MCF 10A (cell line): ENCODE results near the gene MOGAT3. TPM values are rescaled to one million over a fixed set of nuclear protein-coding genes. Genes with fewer than 3 reads are reported as not detected.
A peak's percentile ranks its signal among the peaks of the same experiment; 100 is the strongest.

Experiments used
- BruUV-seq: library from RNA; stranded (reverse); fragments of 400-500 nt; replicated peaks from 2 replicates; lab custom pipeline; 2021; lab: Mats Ljungman, UMichigan
- CTCF ChIA-PET: fragments of 300-600 bp; sonication (Branson Sonifier 250); formaldehyde crosslinking; extraction: SDS; loops from one replicate; lab custom pipeline; 2021; ENCODE audit warnings: antibody characterized with exemption, inconsistent platforms; lab: Yijun Ruan, JAX
- POLR2A ChIA-PET: fragments of 300-600, 350-650 bp; sonication (Branson Sonifier 250); formaldehyde crosslinking; extraction: SDS; loops from one replicate; lab custom pipeline; 2020; ENCODE audit warnings: antibody characterized with exemption, inconsistent platforms; lab: Yijun Ruan, JAX
- DNase-seq: peaks from one replicate; pipeline ENCODE4 v3.0.0-alpha.2; 2018; ENCODE audit not compliant: unreplicated experiment
- H3K27ac Mint-ChIP-seq: one replicate; pipeline ENCODE4 v1.8.0; 2022; ENCODE audit warnings: mild to moderate bottlenecking, low read depth, mixed read lengths; ENCODE audit not compliant: unreplicated experiment
- H3K27me3 Mint-ChIP-seq: one replicate; pipeline ENCODE4 v1.8.0; 2022; ENCODE audit warnings: mixed read lengths; ENCODE audit not compliant: insufficient read depth, unreplicated experiment
- H3K36me3 Mint-ChIP-seq: one replicate; pipeline ENCODE4 v1.8.0; 2022; ENCODE audit warnings: mild to moderate bottlenecking, moderate library complexity, mixed read lengths; ENCODE audit not compliant: insufficient read depth, unreplicated experiment
- H3K4me1 Mint-ChIP-seq: one replicate; pipeline ENCODE4 v1.8.0; 2022; ENCODE audit warnings: mixed read lengths; ENCODE audit not compliant: insufficient read depth, unreplicated experiment
- H3K4me3 Mint-ChIP-seq: one replicate; pipeline ENCODE4 v1.8.0; 2022; ENCODE audit warnings: mild to moderate bottlenecking, moderate library complexity, mixed read lengths; ENCODE audit not compliant: unreplicated experiment
- H3K9me3 Mint-ChIP-seq: one replicate; pipeline ENCODE4 v1.8.0; 2022; ENCODE audit warnings: mixed read lengths; ENCODE audit not compliant: unreplicated experiment
- CTCF ChIP-seq: fragments of 200-600 bp; IDR thresholded peaks from one replicate; pipeline ENCODE4 v1.8.0; 2022; ENCODE audit warnings: antibody characterized with exemption, mild to moderate bottlenecking; ENCODE audit not compliant: unreplicated experiment
- intact Hi-C: fragments of 100-400 bp; cut with micrococcal nuclease; formaldehyde crosslinking; loops from 2 replicates; pipeline ENCODE4 v1.14.1; 2022
- total RNA-seq: library from RNA; stranded (reverse); gene quantifications from 2 replicates; pipeline ENCODE4 v1.2.3, GENCODE V29; 2022

Gene MOGAT3
- total RNA-seq, 1 experiment from 2014 or later, result not detected

DNA sequence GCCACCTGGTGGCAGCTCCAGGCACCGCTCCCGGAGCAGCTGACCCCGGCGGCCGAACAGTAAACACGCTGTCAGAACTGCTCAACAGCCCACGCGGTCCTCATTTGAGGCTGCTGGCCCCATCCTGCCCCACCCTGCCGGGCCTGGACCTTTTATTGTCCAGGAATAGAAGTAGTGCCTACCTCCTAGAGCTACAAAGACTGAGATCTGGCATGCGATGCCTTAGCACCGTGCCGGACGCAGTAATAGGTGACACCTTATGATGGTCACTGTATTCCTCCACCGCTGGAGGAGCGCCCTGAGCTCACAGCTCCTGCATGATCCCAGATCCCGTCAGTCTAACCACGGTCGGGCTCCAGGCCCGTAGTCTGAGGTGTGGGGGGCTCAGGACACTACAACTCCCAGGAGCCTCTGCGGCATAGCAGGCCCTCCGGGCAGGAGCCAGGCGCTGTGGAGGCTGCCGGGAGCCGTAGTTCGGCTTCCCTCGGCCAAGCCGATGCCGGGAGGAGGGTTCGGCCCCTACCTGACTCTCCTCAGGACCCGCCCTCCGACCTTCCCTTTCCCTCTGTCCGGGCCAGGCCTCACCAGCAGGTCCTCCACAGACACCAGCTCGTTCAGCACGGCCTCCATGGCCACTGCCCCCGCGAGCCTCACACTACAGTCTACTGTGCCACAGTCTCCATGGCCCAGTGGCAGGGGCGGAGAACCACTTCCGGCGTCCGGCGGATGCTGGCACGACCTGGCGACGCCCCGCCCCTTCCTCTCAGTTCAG, 43.7 kb upstream of the MOGAT3 start, which contains the start of gene FIS1:
FIS1 (minus strand) TSS at position 707 of the 772 bp plus-strand sequence; CDS start at position 630, 77 bp downstream.
- peaks cover 52% of the 10 kb centered on the region for H3K36me3 Mint-ChIP-seq
- H3K27ac Mint-ChIP-seq, result peak within 1 kb of the TSS; percentile 97
- CTCF ChIA-PET, result interaction anchor here (0.5 to 4.5 kb wide), 30 partner anchors 9 to 552 kb away, joined by 3 to 55 read pairs (median 5); partner anchors contain the start of genes PLOD3, VGF and ZNHIT1
- H3K4me1 Mint-ChIP-seq, result peaks cover 5% of the 10 kb centered on the region
- no peaks in the 10 kb centered on the region for H3K9me3 Mint-ChIP-seq
- H3K27me3 Mint-ChIP-seq, result no peaks in the 10 kb centered on the region
- BruUV-seq, result no TSS peak
- peak within 1 kb of the TSS; percentile 80 for H3K4me3 Mint-ChIP-seq
- DNase-seq, result peak; percentile 87
- TF ChIP-seq CTCF, result peak; percentile 76
- POLR2A ChIA-PET, result interaction anchor here (0.6 to 4.4 kb wide), 20 partner anchors 8 to 378 kb away, joined by 3 to 78 read pairs (median 5); partner anchors contain the start of genes IFT22, PLOD3, SERPINE1 and TRIM56
- intact Hi-C loops, result loop anchor here (1.0 to 5.0 kb wide), 3 partner anchors 26 to 100 kb away; partner anchors contain the start of gene ZNHIT1

GRCh38 chr7:101243646-101244374, 43.0 kb upstream of the MOGAT3 start:
- H3K36me3 Mint-ChIP-seq, result peaks cover 54% of the 10 kb centered on the region
- intact Hi-C loops, result loop anchor here (1.0 to 5.0 kb wide), 3 partner anchors 26 to 100 kb away; partner anchors contain the start of gene ZNHIT1
- peak overlapping the region; percentile 80 for H3K4me3 Mint-ChIP-seq
- no peaks in the 10 kb centered on the region for H3K27me3 Mint-ChIP-seq
- no peak for DNase-seq
- H3K9me3 Mint-ChIP-seq, result no peaks in the 10 kb centered on the region
- BruUV-seq, result no TSS peak
- peak overlapping the region; percentile 97 for H3K27ac Mint-ChIP-seq
- ChIA-PET CTCF (interaction anchor here (0.5 to 4.5 kb wide), 30 partner anchors 10 to 551 kb away, joined by 3 to 55 read pairs (median 5); partner anchors contain the start of genes PLOD3, VGF and ZNHIT1), POLR2A (interaction anchor here (0.6 to 4.4 kb wide), 18 partner anchors 8 to 814 kb away, joined by 3 to 78 read pairs (median 6); partner anchors contain the start of genes IFT22, MEPCE, PLOD3 and POP7)
- no peak for TF ChIP-seq CTCF
- H3K4me1 Mint-ChIP-seq, result peaks cover 5% of the 10 kb centered on the region

DNA sequence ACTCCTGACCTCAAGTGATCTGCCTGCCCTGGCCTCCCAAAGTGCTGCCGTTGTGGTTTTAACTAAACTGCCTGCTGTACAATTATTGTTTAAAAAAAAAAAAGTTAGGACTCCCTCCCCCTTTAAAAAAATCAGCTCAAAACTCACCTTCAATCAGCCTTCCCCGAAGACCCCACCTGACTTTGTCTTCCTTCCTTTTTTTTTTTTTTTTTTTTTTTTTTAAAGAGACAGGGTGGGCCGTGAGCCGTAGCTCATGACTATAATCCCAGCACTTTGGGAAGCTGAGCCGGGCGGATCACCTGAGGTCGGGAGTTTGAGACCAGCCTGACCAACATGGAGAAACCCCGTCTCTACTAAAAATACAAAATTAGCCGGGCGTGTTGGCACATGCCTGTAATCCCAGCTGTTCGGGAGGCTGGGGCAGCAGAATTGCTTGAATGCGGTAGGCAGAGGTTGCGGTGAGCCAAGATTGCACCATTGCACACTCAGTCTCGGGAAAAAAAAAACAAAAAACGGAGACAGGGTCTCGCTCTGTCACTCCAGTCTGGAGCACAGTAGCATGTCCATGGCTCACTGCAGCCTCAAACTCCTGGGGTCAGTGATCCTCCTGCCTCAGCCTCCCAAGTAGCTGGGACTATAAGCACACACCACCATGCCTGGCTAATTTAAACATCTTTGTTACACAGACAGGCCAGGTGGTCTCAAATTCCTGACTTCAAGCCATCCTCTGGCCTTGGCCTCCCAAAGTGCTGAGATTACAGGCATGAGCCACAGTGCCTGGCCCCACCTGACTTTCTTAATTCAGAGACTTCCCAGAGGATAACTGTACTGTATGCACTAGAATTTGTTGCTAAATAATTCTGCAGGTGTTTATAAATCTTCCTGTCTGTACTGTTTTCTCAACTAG, 40.9 kb upstream of the MOGAT3 start:
- DNase-seq, result peak; percentile 56
- ChIA-PET CTCF (interaction anchor here (0.6 to 1.1 kb wide), 3 partner anchors 24 to 1188 kb away, joined by 3 to 4 read pairs (median 3); partner anchors contain the start of genes PLOD3 and ZNHIT1), POLR2A (interaction anchor here (0.6 to 1.5 kb wide), 5 partner anchors 10 to 116 kb away, joined by 3 to 5 read pairs (median 4); partner anchors contain the start of genes PLOD3 and ZNHIT1)
- Mint-ChIP-seq H3K27ac (peak overlapping the region; percentile 54), H3K4me3 (peak overlapping the region; percentile 31), H3K27me3 (no peaks in the 10 kb centered on the region), H3K4me1 (no peaks in the 10 kb centered on the region), H3K9me3 (no peaks in the 10 kb centered on the region), H3K36me3 (peaks cover 35% of the 10 kb centered on the region)
- no TSS peak for BruUV-seq
- intact Hi-C loops, result loop anchor here (5.0 kb wide), 1 partner anchor 41 kb away; no protein-coding TSS in a partner anchor
- TF ChIP-seq CTCF, result no peak
